Measurements from ENCODE around the gene POU3F1.

The POU3F1 gene

DNA sequence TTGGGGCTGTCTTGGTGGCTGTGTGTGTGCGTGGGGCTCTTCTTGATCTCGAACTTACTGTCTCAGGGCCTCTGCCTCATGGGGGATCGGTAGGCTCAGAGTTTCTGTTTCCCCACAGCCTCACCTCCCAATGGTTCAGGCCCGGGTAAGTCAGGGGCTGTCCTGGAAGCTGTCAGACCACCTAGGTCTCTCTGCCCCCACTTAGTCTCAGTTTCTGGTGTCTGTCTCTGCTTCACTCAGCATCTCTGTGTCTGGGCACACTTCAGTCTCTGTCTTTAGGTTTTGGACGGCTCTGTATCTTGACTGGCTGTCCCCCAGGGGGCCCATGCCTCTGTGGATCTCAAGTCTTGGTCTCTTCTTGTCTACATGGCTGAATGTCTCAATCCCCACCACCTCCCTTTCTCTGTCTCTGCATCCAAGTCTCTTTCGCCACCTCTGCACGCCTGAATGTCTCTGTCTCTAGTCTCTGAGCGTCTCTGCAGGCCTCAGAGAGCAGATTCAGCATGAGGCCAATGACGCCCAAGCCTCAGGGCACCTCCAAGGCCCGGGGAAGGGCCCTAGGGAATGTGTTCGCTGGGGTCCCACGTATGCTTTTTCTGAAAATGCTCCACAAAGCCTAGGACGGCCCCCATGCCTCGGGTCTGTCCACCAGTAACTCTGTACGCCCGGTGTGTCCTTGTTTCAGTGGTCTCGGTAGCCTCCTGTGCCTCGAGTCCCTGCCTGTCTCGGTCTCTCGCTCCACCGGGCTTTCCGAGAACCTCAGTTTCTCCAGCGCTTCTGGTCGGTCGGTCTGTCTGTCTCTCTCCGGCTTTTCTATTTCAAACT lies 42.1 kb downstream of the POU3F1 start:
- DNase-seq (ENCODE audit: low read depth), result no peak

GRCh38 chr1:38003261-38004250 lies 43.0 kb downstream of the POU3F1 start:
- DNase-seq (ENCODE audit: low read depth), result no peak

- DNase-seq (ENCODE audit: low read depth), result no peak
Observed at GRCh38 chr1:38000529-38001455, 45.8 kb downstream of the POU3F1 start.

DNA sequence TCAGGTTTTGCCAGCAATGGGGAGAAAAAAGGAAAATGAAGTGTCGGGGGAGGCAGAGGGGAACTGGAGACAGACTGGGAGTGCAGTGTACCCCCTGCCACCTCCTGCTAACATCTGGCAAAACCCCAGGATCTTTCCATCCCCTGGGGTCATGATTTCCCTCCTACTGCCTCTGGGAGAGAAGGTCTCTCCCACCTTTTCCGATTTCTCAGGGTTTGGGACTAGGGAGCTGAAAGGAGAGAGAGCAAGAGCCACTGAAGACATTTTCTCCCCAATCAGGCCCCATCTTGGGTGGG lies 46.4 kb downstream of the POU3F1 start:
- DNase-seq (ENCODE audit: low read depth), result no peak

DNA sequence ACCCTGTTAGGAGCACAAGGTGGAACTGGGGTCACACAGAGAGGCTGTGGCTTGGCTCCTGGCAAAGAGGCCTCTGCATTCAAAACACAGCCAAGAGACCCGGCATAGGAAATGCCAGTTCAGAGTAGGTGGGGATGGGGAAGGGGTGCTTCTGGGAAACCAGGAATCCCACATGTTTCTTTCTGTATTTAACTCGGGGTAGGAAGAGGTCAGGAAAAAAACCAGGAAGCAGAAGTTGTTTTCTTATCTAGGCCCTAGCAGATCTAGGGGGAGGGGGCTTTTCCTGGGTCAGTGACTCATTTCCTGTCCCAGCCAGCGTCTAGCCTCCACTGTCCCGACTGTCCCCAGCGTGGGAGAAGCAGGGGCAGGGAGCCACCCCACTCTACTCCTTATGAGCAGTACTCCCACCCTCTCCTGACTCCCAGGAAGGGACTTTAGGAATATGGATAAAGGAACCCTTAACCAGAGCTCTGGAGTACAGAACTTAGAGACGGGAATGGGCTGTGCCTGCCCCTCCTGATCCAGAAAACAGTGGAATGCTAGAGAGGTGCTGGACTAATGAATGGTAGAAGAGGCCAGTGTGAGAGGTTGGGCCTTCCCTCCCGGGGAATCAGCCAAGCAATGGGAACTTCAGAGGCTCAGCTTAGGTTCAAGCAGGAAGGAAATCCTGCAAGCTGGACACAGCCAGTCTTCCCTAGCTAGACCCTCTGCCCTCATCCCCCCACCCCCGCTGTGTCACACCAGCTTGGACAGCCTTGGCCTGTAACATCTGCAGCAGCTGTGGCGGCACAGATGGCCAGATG lies 47.0 kb downstream of the POU3F1 start:
- no peak for DNase-seq (ENCODE audit: low read depth)

- DNase-seq (ENCODE audit: low read depth), result no peak
Observed at GRCh38 chr1:37998913-37999429, 47.6 kb downstream of the POU3F1 start.

DNA sequence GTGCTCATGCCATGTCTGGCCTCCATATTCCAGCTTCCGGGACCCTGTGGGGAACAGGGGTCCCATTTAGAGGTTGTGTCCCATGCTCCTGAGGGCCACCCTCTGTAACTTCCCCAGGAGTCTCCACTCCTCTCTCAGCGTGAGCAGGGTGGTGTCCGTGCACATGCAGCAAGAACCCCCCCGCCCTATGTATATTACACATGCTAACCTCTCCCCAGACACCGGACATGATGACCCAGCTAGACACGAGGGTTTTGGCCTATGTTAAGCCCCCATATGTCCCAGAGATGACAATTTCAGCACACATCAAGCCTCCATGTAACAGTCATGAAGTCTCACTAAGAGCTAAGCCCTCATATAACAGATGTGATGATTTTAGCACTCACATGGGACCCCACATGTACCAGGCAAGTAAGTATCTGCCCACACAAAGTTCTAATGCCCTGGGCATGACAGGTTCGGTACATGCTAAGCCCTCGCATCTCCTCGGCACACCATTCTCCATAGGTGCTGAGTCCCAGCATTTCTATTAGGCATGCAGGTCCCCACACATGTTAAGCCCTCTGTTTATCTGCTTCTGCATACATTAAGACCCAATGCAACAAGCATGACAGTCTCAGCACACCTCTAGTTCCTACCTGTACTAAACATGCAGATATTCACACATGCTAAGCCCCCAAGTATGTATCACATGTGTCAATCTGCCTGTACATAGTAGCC lies 48.3 kb downstream of the POU3F1 start:
- DNase-seq (ENCODE audit: low read depth), result no peak

- DNase-seq (ENCODE audit: low read depth), result no peak
Observed at GRCh38 chr1:37997256-37998088, 49.1 kb downstream of the POU3F1 start.

DNA sequence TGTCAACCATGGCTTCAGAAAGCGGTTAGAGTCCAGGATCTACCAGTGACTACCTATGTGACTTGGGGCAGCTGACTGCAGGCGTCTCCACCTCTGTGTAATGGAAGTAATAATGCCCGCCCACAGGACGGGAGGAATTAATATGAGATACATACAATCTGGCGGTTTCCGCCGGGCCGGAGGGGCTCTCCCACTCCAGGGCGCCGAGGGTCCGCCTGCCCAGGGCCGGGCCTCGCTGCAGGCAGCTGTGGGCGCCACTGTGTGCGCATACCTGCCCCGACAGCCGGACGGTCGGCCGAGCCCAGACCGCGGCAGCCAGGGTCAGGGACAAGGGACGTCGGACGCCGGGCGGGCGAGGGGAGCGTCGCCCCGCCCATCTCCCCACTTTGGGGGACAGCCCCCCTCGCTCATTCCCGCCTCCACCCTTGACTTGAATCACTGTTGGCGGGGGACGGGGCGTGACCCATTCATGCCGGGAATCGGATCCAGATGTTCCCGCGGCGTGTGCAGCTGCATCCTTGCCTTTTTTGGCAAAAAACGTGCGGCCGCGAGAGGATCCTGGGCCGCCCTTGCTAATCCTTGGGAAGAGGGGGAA lies 50.7 kb downstream of the POU3F1 start:
- no peak for DNase-seq (ENCODE audit: low read depth)

- no peak for DNase-seq (ENCODE audit: low read depth)
Observed at GRCh38 chr1:37994886-37995566, 51.6 kb downstream of the POU3F1 start.

Measured in stimulated activated CD4-positive, alpha-beta T cell treated with anti-CD3 and anti-CD28 coated beads, Interleukin-2, amount 100 ng/mL, for 4 hours (primary cell).